Esophagus muscularis mucosa (tissue), 4 donors: ENCODE data around the gene DPF3.

Experiments used
- CTCF ChIP-seq, 3 experiments: fragments of 200-600 bp in 2 of 3; fragments of 450-650 bp in 1 of 3; sonication (generic) in 2 of 3; IDR thresholded peaks; one replicate each; pipeline ENCODE4 v1.5.1; 2017 to 2019; ENCODE audit warnings: antibody characterized with exemption in 3 of 3, mild to moderate bottlenecking in 2 of 3, moderate library complexity in 1 of 3
- EP300 ChIP-seq: sonication (generic); formaldehyde crosslinking; IDR thresholded peaks from one replicate; pipeline ENCODE4 v1.6.1; 2017; ENCODE audit warnings: antibody characterized with exemption
- POLR2A ChIP-seq: fragments of 450-650 bp; IDR thresholded peaks from one replicate; pipeline ENCODE4 v1.6.1; 2017; ENCODE audit warnings: antibody characterized with exemption, moderate library complexity, mild to moderate bottlenecking, low read depth
- POLR2AphosphoS5 ChIP-seq, 2 donors: sonication (generic); formaldehyde crosslinking; IDR thresholded peaks; one replicate each; pipeline ENCODE4 v1.6.1; 2017; ENCODE audit warnings: antibody characterized with exemption in 2 of 2

GRCh38 chr14:72883109-72883508 lies 10.8 kb downstream of the DPF3 start:
- TF ChIP-seq CTCF (IDR thresholded peaks at IDR 0.05) (no peak), POLR2A (no peak), POLR2AphosphoS5 (IDR thresholded peaks at IDR 0.05) (no peak), EP300 (no peak)
